Vagina (tissue), 2 donors: Measurements from ENCODE around the gene ACTL6B. TPM values are rescaled to one million over a fixed set of nuclear protein-coding genes. Genes with fewer than 3 reads are reported as not detected.

Source experiments
- DNase-seq, 2 donors: peaks; one replicate each; pipeline ENCODE4 v3.0.0-alpha.2; 2017; ENCODE audit errors: extremely low spot score in 2 of 2
- H3K27ac ChIP-seq: fragments of 200-600 bp; sonication (generic); one replicate; pipeline ENCODE4 v1.5.1; 2019
- H3K27me3 ChIP-seq: fragments of 200-600 bp; sonication (generic); one replicate; pipeline ENCODE4 v1.5.1; 2019
- H3K36me3 ChIP-seq, 2 donors: fragments of 200-600 bp; sonication (generic); one replicate each; pipeline ENCODE4 v1.5.1; 2017 to 2019
- H3K4me1 ChIP-seq: fragments of 200-600 bp; sonication (generic); one replicate; pipeline ENCODE4 v1.5.1; 2019
- H3K4me3 ChIP-seq, 2 donors: fragments of 200-600 bp; sonication (generic); 1 replicate in 1 of 2; 2 replicates in 1 of 2; pipeline ENCODE4 v1.5.1; 2016 to 2019
- H3K9me3 ChIP-seq: fragments of 200-600 bp; sonication (generic); one replicate; pipeline ENCODE4 v1.5.1; 2019
- POLR2A ChIP-seq, 2 donors: fragments of 450-650 bp; IDR thresholded peaks; one replicate each; pipeline ENCODE4 v1.6.1; 2017; ENCODE audit warnings: antibody characterized with exemption in 2 of 2, mild to moderate bottlenecking in 2 of 2, moderate library complexity in 2 of 2
- POLR2AphosphoS5 ChIP-seq, 2 donors: sonication (generic); formaldehyde crosslinking; IDR thresholded peaks; one replicate each; pipeline ENCODE4 v1.9.0; 2017; ENCODE audit warnings: antibody characterized with exemption in 2 of 2, mild to moderate bottlenecking in 2 of 2, low read depth in 1 of 2; ENCODE audit not compliant: insufficient read depth in 1 of 2
- intact Hi-C: fragments of 100-400 bp; cut with DNase I; formaldehyde crosslinking; loops from one replicate; pipeline ENCODE4 v1.15.1; 2023
- total RNA-seq: library from RNA; depleted of rRNA; stranded (reverse); fragments of >200 nt; gene quantifications from one replicate; pipeline ENCODE4 v1.2.3, GENCODE V29; 2016
- TF ChIP-seq, protein P1 (sequence below), 3 experiments: fragments of 450-650 bp in 2 of 3; fragments of 200-600 bp in 1 of 3; sonication (generic) in 1 of 3; IDR thresholded peaks; one replicate each; pipeline ENCODE4 v1.5.1; 2017 to 2019; ENCODE audit warnings: antibody characterized with exemption in 3 of 3, mild to moderate bottlenecking in 2 of 3, moderate library complexity in 2 of 3

The ACTL6B gene
- total RNA-seq, 1 donor from 2014 or later: 0.49 TPM

DNA sequence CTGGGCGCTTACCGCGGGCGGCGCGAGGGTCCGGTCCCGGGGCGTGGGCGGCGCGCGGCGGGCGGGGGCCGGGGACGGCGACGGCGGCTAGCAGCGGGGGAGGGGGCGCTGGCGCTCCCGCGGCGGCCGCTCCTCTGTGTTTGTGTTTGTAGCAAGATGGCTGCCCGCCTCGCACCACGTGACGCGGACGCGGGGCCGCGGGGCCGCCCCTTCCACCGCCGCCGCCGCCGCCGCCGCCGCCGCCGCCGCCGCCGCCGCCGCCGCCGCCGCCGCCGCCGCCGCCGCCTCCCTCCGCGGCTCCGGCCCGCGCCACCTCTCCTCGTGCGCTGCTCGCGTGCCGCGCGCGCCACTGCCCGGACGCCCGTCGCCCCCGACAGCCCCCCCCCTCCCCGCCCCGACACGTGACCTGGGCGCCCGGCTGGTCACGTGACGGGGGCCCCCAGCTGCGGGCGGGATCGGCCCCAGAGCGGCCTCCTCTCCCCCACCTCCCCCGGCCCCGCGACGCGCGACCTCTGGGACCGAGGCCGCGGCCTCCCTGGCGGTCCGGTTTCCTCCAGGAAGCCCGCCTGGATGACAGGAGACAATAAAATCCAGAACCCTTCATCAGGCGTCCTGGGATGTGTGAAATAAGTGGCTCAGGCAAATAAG lies 38.0 kb upstream of the ACTL6B start, which contains the start of gene GIGYF1:
Gene GIGYF1 (minus strand): TSS at position 153 of the 648 bp plus-strand sequence. CDS start 6,012 bp downstream, outside the sequence.
- Histone ChIP-seq H3K27me3 (no peaks in the 10 kb centered on the region), H3K4me1 (peaks cover 51% of the 10 kb centered on the region), H3K9me3 (no peaks in the 10 kb centered on the region), H3K27ac (peak within 1 kb of the TSS; percentile 95), H3K36me3 (no peaks in the 10 kb centered on the region), H3K4me3 (peak within 1 kb of the TSS; percentile 91 to 100)
- no peak for DNase-seq
- intact Hi-C loops: loop anchor here (5.0 kb wide), 3 partner anchors 92 to 227 kb away; partner anchors contain the start of gene PCOLCE
- no peak for TF ChIP-seq POLR2AphosphoS5 (IDR thresholded peaks at IDR 0.05; ENCODE audit: insufficient read depth in 1 of 2, low read depth in 1 of 2)
- TF ChIP-seq, protein P1, sequence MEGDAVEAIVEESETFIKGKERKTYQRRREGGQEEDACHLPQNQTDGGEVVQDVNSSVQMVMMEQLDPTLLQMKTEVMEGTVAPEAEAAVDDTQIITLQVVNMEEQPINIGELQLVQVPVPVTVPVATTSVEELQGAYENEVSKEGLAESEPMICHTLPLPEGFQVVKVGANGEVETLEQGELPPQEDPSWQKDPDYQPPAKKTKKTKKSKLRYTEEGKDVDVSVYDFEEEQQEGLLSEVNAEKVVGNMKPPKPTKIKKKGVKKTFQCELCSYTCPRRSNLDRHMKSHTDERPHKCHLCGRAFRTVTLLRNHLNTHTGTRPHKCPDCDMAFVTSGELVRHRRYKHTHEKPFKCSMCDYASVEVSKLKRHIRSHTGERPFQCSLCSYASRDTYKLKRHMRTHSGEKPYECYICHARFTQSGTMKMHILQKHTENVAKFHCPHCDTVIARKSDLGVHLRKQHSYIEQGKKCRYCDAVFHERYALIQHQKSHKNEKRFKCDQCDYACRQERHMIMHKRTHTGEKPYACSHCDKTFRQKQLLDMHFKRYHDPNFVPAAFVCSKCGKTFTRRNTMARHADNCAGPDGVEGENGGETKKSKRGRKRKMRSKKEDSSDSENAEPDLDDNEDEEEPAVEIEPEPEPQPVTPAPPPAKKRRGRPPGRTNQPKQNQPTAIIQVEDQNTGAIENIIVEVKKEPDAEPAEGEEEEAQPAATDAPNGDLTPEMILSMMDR (IDR thresholded peaks at IDR 0.05): no peak
- TF ChIP-seq POLR2A (IDR thresholded peaks at IDR 0.05): no peak

DNA sequence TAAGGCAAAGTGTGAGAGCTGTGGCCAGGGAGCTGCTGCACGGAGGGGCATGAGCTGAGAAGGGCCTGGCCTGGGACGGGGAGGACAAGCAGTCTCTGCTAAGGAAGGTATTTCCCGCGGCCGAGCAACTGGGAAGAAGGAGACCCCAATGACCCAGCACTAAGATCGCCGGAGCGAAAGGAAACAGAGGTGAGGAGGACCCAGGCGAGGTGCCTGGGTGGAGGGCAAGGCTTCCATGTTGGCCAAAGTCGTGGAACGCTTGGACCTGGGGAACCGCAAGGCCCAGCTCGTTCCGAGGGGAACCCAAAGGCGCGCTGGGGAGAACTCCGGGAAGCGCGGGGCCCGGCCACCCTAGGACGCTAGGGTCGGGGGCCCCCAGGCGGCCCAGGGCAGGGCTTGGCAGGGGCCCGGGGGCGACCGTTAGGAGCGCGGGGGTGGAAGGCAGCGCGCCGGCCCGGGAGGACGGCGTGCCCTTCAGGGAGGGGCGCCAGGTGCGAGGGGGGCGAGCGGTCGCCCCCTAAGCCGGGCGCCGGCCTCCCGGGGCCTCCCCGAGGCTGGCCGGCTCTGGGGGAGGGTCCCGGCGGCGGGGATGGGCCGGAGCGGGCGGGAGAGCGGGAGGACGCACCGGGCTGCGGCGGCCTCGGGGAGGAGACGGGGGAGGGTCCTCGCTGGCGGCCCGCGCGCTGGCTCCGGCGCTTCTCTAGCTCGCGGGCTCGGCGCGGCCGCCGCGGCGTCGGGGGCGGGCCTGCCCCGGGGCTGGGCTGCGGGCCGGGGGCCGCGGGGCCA lies 37.3 kb upstream of the ACTL6B start:
- Histone ChIP-seq H3K27me3 (no peaks in the 10 kb centered on the region), H3K4me1 (peaks cover 58% of the 10 kb centered on the region), H3K4me3 (peak overlapping the region; percentile 91 to 100), H3K27ac (peak overlapping the region; percentile 95), H3K36me3 (peaks cover 0 to under 1% of the 10 kb centered on the region in 2 donors), H3K9me3 (no peaks in the 10 kb centered on the region)
- intact Hi-C loops: loop anchor here (5.0 kb wide), 3 partner anchors 91 to 226 kb away; partner anchors contain the start of gene PCOLCE
- no peak for TF ChIP-seq POLR2AphosphoS5 (IDR thresholded peaks at IDR 0.05; ENCODE audit: insufficient read depth in 1 of 2, low read depth in 1 of 2)
- DNase-seq: no peak

DNA sequence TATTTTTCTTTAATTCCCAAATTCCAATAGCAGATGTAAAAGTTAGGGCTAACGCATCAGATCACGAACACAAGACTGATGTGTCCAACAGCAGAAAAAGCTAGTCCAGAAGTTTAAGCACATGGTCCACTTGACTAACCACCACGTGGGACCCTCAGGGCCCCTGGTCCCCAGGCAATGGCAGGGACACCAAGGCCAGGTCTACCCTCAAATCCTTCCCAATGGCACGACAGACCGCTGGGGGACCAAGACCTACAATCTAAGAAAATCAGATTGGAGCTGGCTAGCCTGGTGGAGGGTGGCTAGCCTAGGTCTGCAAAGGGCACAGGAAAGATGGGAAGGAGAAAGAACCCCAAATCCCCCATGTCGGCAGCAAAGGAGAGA lies 36.3 kb upstream of the ACTL6B start:
- intact Hi-C loops: loop anchor here (5.0 kb wide), 3 partner anchors 90 to 225 kb away; partner anchors contain the start of gene PCOLCE
- Histone ChIP-seq H3K36me3 (peaks cover 4 to 10% of the 10 kb centered on the region in 2 donors), H3K9me3 (no peaks in the 10 kb centered on the region), H3K4me3 (peak overlapping the region; percentile 91 to 100), H3K4me1 (peaks cover 67% of the 10 kb centered on the region), H3K27me3 (no peaks in the 10 kb centered on the region), H3K27ac (peak overlapping the region; percentile 95)
- TF ChIP-seq POLR2A (IDR thresholded peaks at IDR 0.05) (no peak), POLR2AphosphoS5 (IDR thresholded peaks at IDR 0.05; ENCODE audit: insufficient read depth in 1 of 2, low read depth in 1 of 2) (no peak)
- TF ChIP-seq, protein P1 (IDR thresholded peaks at IDR 0.05): no peak
- DNase-seq: no peak

DNA sequence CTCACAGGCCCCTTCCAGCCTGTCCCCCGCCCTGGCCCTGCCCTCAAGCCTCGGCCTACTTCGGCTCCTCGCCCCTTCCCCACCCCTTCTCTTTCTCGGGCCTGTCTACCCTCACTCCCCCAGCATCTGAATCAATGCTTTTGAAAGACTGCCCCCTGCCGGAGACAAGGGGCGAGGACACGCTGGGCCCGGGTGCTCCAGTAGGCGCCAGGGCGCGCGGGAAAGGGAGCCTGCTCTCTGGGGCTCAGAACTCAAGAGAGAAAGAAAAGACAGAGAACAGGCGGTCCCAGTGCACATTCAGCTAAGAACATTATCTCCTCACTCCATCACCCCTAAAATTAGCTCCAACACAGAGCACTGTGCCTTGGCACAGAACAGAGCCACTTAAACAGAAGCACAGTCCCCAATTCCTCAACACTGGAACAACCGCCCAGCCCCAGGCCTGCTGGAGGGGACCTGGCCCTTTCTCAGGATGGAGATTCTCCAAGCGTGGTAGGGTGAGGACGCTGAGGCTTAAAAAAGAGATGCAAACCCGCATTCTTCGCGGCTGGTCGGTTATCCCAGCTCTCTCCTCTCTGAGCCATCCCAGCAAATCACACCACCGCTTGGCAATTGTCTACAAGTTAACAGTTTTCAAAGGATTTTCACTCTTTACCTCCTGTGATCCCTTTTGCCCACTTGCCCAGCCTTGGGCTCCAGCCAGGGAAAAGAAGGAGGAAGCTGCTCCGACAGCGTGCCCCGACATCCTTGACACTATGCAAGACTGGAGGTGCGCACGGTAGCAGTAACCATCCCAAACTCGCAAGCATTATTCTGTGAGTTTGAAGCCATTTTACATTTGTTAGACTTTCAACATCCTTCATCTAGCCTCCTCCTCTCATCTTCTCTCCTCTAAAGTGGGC lies 35.7 kb upstream of the ACTL6B start:
- TF ChIP-seq POLR2A (IDR thresholded peaks at IDR 0.05): no peak
- peak; percentile 34 to 51 for TF ChIP-seq POLR2AphosphoS5 (IDR thresholded peaks at IDR 0.05; ENCODE audit: insufficient read depth in 1 of 2, low read depth in 1 of 2)
- TF ChIP-seq, protein P1 (IDR thresholded peaks at IDR 0.05): peak; percentile 66 to 85 (median 81)

More for the DNA sequence above, 35.7 kb upstream of the ACTL6B start:
- Histone ChIP-seq H3K4me3 (peak overlapping the region; percentile 91 to 100), H3K9me3 (no peaks in the 10 kb centered on the region), H3K27me3 (no peaks in the 10 kb centered on the region), H3K4me1 (peaks cover 68% of the 10 kb centered on the region), H3K27ac (peak overlapping the region; percentile 95), H3K36me3 (peaks cover 4 to 16% of the 10 kb centered on the region in 2 donors)
- peak in 1 of 2 donors; percentile 94 for DNase-seq
- intact Hi-C loops: loop anchor here (5.0 kb wide), 3 partner anchors 90 to 225 kb away; partner anchors contain the start of gene PCOLCE
